ENCODE measurements around the gene CPT1A.
"Not testable (repeated sequence)": the region's sequence is repeated elsewhere in the genome, so short reads cannot be mapped to it uniquely, and the experiment has no call there.

DNA sequence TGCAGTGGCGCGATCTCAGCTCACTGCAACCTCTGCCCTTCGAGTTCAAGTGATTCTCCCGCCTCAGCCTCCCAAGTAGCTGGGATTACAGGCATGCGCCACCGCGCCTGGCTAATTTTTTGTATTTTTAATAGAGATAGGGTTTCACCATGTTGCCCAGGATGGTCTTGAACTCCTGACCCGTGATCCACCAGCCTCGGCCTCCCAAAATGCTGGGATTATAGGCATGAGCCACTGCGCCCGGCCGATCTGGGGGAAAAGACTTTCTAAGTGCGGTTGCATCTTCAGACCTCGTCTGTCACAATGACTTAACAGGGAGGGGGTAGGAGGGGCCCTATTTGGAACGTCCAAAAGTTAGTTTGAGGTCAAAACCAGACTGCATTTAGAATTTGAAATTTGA, 43.1 kb upstream of the CPT1A start:
- TF ChIP-seq, protein P1, sequence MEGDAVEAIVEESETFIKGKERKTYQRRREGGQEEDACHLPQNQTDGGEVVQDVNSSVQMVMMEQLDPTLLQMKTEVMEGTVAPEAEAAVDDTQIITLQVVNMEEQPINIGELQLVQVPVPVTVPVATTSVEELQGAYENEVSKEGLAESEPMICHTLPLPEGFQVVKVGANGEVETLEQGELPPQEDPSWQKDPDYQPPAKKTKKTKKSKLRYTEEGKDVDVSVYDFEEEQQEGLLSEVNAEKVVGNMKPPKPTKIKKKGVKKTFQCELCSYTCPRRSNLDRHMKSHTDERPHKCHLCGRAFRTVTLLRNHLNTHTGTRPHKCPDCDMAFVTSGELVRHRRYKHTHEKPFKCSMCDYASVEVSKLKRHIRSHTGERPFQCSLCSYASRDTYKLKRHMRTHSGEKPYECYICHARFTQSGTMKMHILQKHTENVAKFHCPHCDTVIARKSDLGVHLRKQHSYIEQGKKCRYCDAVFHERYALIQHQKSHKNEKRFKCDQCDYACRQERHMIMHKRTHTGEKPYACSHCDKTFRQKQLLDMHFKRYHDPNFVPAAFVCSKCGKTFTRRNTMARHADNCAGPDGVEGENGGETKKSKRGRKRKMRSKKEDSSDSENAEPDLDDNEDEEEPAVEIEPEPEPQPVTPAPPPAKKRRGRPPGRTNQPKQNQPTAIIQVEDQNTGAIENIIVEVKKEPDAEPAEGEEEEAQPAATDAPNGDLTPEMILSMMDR (IDR thresholded peaks at IDR 0.05) = not testable (repeated sequence)
- not testable (repeated sequence) for TF ChIP-seq POLR2A (IDR thresholded peaks at IDR 0.05)
